Transverse colon (tissue), 4 donors: ENCODE measurements around the gene IKZF2. TPM values are rescaled to one million over a fixed set of nuclear protein-coding genes. Genes with fewer than 3 reads are reported as not detected.

Experiments used
- DNase-seq: peaks from one replicate; pipeline ENCODE4 v3.0.0-alpha.2; 2019
- H3K27ac ChIP-seq, 4 donors: fragments of 200-600 bp; sonication (generic); 2 replicates each; pipeline ENCODE4 v1.5.1; 2016 to 2018; ENCODE audit warnings: inconsistent platforms in 4 of 4
- H3K27me3 ChIP-seq: fragments of 200-600 bp; sonication (generic); 2 replicates; pipeline ENCODE4 v1.5.1; 2017; ENCODE audit warnings: inconsistent platforms
- H3K36me3 ChIP-seq, 4 donors: fragments of 200-600 bp; sonication (generic); 2 replicates each; pipeline ENCODE4 v1.5.1; 2017 to 2019; ENCODE audit warnings: inconsistent platforms in 4 of 4
- H3K4me1 ChIP-seq, 4 donors: fragments of 200-600 bp; sonication (generic); 2 replicates each; pipeline ENCODE4 v1.5.1; 2017 to 2020; ENCODE audit warnings: inconsistent platforms in 4 of 4
- H3K4me3 ChIP-seq, 4 donors: fragments of 200-600 bp; sonication (generic); 1 replicate in 1 of 4; 2 replicates in 3 of 4; pipeline versions ENCODE4 v1.5.1 to v1.6.1; 2017 to 2019; ENCODE audit warnings: inconsistent platforms in 4 of 4
- H3K9me3 ChIP-seq, 2 donors: fragments of 200-600 bp; sonication (generic); 2 replicates each; pipeline ENCODE4 v1.5.1; 2017 to 2019; ENCODE audit warnings: inconsistent platforms in 2 of 2
- EP300 ChIP-seq: sonication (generic); formaldehyde crosslinking; IDR thresholded peaks from one replicate; pipeline ENCODE4 v1.6.1; 2017; ENCODE audit warnings: antibody characterized with exemption, low read depth
- POLR2A ChIP-seq: fragments of 450-650 bp; IDR thresholded peaks from one replicate; pipeline ENCODE4 v1.6.1; 2016; ENCODE audit warnings: antibody characterized with exemption, mild to moderate bottlenecking, moderate library complexity
- POLR2AphosphoS5 ChIP-seq, 3 donors: sonication (generic); formaldehyde crosslinking; IDR thresholded peaks; one replicate each; pipeline ENCODE4 v1.6.1; 2016; ENCODE audit warnings: antibody characterized with exemption in 3 of 3
- WGBS, 2 donors: methylation state at CpG; one replicate each; pipeline ENCODE4 v1.1.5; 2018; ENCODE audit warnings: low coverage in 1 of 2; 5-methylcytosine and 5-hydroxymethylcytosine counted together
- in situ Hi-C, 4 donors: fragments of 200-750 bp; cut with MboI; loops; one replicate each; pipeline versions ENCODE4 v1.15.0 to v1.15.1; 2017; ENCODE audit warnings: low sequenced_read_pairs in 3 of 4, low pct_ligation_motif_present in 1 of 4, low pct_unique_long_range_greater_than_20kb in 1 of 4
- intact Hi-C: fragments of 100-400 bp; cut with DNase I; formaldehyde crosslinking; loops from one replicate; pipeline ENCODE4 v1.15.1; 2023; ENCODE audit warnings: low total_unique reads
- total RNA-seq, 4 donors: library from RNA; depleted of rRNA; stranded (reverse); fragments of >200 nt; gene quantifications; one replicate each; pipeline ENCODE4 v1.1.0, GENCODE V29; 2016
- TF ChIP-seq, protein P1 (sequence below), 5 experiments: fragments of 200-600 bp in 3 of 5; fragments of 450-650 bp in 2 of 5; sonication (generic) in 3 of 5; IDR thresholded peaks; 1 replicate in 2 of 5; 2 replicates in 3 of 5; pipeline ENCODE4 v1.5.1; 2016 to 2017; ENCODE audit warnings: antibody characterized with exemption in 5 of 5, inconsistent platforms in 3 of 5, mild to moderate bottlenecking in 2 of 5, moderate library complexity in 1 of 5

Gene IKZF2
- total RNA-seq, 4 donors from 2014 or later, result 1.8 to 15.6 (median 12.3) TPM

DNA sequence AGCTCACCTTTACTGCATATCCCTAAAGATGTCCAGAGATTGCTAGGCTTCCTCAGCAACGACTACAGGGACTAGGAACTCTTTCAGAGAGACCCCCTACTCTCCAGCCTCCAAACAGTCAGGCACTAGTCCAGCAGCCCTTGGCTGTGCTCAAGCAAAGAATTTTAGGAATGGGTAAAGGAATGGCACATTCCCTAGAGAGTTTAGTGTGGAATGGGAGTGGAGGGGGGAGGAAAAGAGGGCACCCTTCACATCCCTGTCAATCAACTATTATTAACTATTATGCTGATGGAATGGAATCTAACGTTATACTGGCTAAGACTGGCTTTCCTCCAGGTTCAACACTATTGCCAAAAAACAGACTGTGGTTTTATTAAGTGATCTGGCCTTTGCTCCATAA, 64.8 kb downstream of the IKZF2 start:
- Histone ChIP-seq H3K9me3 (no peaks in the 10 kb centered on the region), H3K4me1 (peaks cover 0 to 16% (median 10%) of the 10 kb centered on the region in 4 donors), H3K27ac (no peak overlapping the region), H3K27me3 (no peaks in the 10 kb centered on the region), H3K4me3 (no peak overlapping the region), H3K36me3 (no peaks in the 10 kb centered on the region)
- in situ Hi-C loops (no loop called here), intact Hi-C loops (no loop called here)
- WGBS, 2 donors, result 40 to 71% methylated on average over 1 to 2 of the region's 2 CpGs
- TF ChIP-seq EP300 (no peak), POLR2AphosphoS5 (IDR thresholded peaks at IDR 0.05) (no peak), POLR2A (no peak)
- TF ChIP-seq, protein P1, sequence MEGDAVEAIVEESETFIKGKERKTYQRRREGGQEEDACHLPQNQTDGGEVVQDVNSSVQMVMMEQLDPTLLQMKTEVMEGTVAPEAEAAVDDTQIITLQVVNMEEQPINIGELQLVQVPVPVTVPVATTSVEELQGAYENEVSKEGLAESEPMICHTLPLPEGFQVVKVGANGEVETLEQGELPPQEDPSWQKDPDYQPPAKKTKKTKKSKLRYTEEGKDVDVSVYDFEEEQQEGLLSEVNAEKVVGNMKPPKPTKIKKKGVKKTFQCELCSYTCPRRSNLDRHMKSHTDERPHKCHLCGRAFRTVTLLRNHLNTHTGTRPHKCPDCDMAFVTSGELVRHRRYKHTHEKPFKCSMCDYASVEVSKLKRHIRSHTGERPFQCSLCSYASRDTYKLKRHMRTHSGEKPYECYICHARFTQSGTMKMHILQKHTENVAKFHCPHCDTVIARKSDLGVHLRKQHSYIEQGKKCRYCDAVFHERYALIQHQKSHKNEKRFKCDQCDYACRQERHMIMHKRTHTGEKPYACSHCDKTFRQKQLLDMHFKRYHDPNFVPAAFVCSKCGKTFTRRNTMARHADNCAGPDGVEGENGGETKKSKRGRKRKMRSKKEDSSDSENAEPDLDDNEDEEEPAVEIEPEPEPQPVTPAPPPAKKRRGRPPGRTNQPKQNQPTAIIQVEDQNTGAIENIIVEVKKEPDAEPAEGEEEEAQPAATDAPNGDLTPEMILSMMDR (IDR thresholded peaks at IDR 0.05), result no peak
- DNase-seq, result no peak

DNA sequence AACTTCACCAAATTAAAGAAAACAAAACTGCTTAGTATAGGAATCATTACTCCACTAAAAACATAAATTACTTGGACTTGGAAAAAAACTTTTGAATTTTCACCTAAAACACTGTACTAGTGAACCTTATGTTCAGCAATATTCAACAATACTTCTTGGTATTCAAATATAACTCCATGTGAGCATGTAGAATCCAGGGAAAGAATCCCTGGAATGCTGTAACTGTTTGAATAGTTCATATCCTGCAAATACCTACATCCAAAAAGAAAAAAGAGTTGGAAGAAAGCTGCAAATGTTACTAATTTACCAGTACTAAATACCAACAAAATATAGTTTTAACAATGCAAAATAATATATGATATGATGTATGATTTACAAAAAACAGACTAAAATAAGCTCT, 65.4 kb downstream of the IKZF2 start:
- DNase-seq, result no peak
- Histone ChIP-seq H3K4me3 (no peak overlapping the region), H3K4me1 (peaks cover 0 to 20% (median 12%) of the 10 kb centered on the region in 4 donors), H3K9me3 (no peaks in the 10 kb centered on the region), H3K36me3 (no peaks in the 10 kb centered on the region), H3K27me3 (no peaks in the 10 kb centered on the region), H3K27ac (no peak overlapping the region)
- TF ChIP-seq, protein P1 (IDR thresholded peaks at IDR 0.05), result no peak
- no peak for TF ChIP-seq POLR2AphosphoS5 (IDR thresholded peaks at IDR 0.05)
- TF ChIP-seq EP300, result no peak
- no peak for TF ChIP-seq POLR2A
- intact Hi-C loops (no loop called here), in situ Hi-C loops (no loop called here)

DNA sequence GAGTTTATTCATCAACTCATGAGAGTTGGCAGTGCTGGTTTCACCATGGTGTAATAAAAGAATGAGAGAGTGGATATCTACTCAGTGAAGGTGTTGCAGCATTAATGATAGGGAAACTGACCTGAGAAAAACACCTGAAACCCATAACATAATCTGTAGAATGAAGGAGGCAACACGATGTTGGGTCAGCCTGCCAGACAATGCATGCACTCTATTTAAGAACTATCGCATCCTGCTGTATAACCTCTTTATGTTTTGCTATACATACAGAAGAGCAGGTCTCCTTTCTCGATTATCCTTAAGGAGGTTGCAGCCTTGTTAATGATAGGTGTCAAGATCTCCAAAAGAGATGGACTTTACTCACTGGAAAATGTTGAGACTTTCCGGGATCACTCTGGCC, 65.9 kb downstream of the IKZF2 start:
- in situ Hi-C loops (no loop called here), intact Hi-C loops (no loop called here)
- Histone ChIP-seq H3K36me3 (no peaks in the 10 kb centered on the region), H3K4me3 (no peak overlapping the region), H3K27me3 (no peaks in the 10 kb centered on the region), H3K27ac (no peak overlapping the region), H3K9me3 (no peaks in the 10 kb centered on the region), H3K4me1 (peaks cover 0 to 25% (median 13%) of the 10 kb centered on the region in 4 donors)
- no peak for DNase-seq
- no peak for TF ChIP-seq POLR2AphosphoS5 (IDR thresholded peaks at IDR 0.05)
- no peak for TF ChIP-seq POLR2A
- no peak for TF ChIP-seq EP300
- TF ChIP-seq, protein P1 (IDR thresholded peaks at IDR 0.05), result no peak
- 77 to 88% methylated on average over 4 of the region's 4 CpGs for WGBS, 2 donors

GRCh38 chr2:213084261-213084660, 67.2 kb downstream of the IKZF2 start:
- in situ Hi-C loops, result no loop called here
- intact Hi-C loops, result no loop called here
- H3K27me3 ChIP-seq, result no peaks in the 10 kb centered on the region
- TF ChIP-seq EP300 (no peak), POLR2AphosphoS5 (IDR thresholded peaks at IDR 0.05) (no peak)
- TF ChIP-seq, protein P1 (IDR thresholded peaks at IDR 0.05), result no peak
- DNase-seq, result no peak
- H3K9me3 ChIP-seq, result no peaks in the 10 kb centered on the region
- H3K27ac ChIP-seq, result no peak overlapping the region
- no peaks in the 10 kb centered on the region for H3K36me3 ChIP-seq
- no peak overlapping the region for H3K4me3 ChIP-seq
- peaks cover 0 to 30% (median 13%) of the 10 kb centered on the region in 4 donors for H3K4me1 ChIP-seq
